Measurements from ENCODE around the gene CHCT1.
"Not testable (repeated sequence)": the region's sequence is repeated elsewhere in the genome, so short reads cannot be mapped to it uniquely, and the experiment has no call there.

CHCT1 gene

GRCh38 chr17:60401819-60402218, 20.5 kb upstream of the CHCT1 start:
- DNase-seq, result no peak

- DNase-seq, result no peak
Measured at GRCh38 chr17:60403523-60403810, 18.8 kb upstream of the CHCT1 start.

- no peak for DNase-seq
Measured at GRCh38 chr17:60403962-60404361, 18.3 kb upstream of the CHCT1 start.

- DNase-seq, result no peak
Measured at GRCh38 chr17:60406887-60407286, 15.4 kb upstream of the CHCT1 start.

- DNase-seq, result no peak
Measured at GRCh38 chr17:60410001-60410400, 12.3 kb upstream of the CHCT1 start.

GRCh38 chr17:60412701-60413100, 9.6 kb upstream of the CHCT1 start:
- no peak for DNase-seq

GRCh38 chr17:60415146-60415545, 7.1 kb upstream of the CHCT1 start:
- DNase-seq, result no peak

- DNase-seq, result no peak
Measured at GRCh38 chr17:60416368-60416925, 5.8 kb upstream of the CHCT1 start.

- DNase-seq, result not testable (repeated sequence)
Measured at GRCh38 chr17:60419003-60419402, 3.3 kb upstream of the CHCT1 start.

- DNase-seq, result not testable (repeated sequence)
Measured at GRCh38 chr17:60419875-60420274, 2.4 kb upstream of the CHCT1 start.

GRCh38 chr17:60421273-60422161, 772 bp upstream of the CHCT1 start:
- peak; percentile 68 to 71 for DNase-seq

- DNase-seq, result no peak
Measured at GRCh38 chr17:60423865-60424264, 1.6 kb downstream of the CHCT1 start.

GRCh38 chr17:60425626-60426025, 3.3 kb downstream of the CHCT1 start:
- no peak for DNase-seq

- DNase-seq, result no peak
Measured at GRCh38 chr17:60426596-60426995, 4.3 kb downstream of the CHCT1 start.

- not testable (repeated sequence) for DNase-seq
Measured at GRCh38 chr17:60428491-60428890, 6.2 kb downstream of the CHCT1 start.

GRCh38 chr17:60430561-60430960, 8.3 kb downstream of the CHCT1 start:
- not testable (repeated sequence) for DNase-seq

- not testable (repeated sequence) for DNase-seq
Measured at GRCh38 chr17:60433021-60433997, 11.0 kb downstream of the CHCT1 start.

- peak; percentile 28 to 33 for DNase-seq
Measured at GRCh38 chr17:60435244-60436167, 13.2 kb downstream of the CHCT1 start.

- DNase-seq, result no peak
Measured at GRCh38 chr17:60436676-60437075, 14.4 kb downstream of the CHCT1 start.

GRCh38 chr17:60439501-60439900, 17.2 kb downstream of the CHCT1 start:
- no peak for DNase-seq

GRCh38 chr17:60442271-60443173, 20.2 kb downstream of the CHCT1 start:
- DNase-seq, result no peak

All from stimulated activated CD4-positive, alpha-beta T cell treated with anti-CD3 and anti-CD28 coated beads, Interleukin-4, amount 100 ng/mL, for 4 hours (primary cell).